Measurements from ENCODE around the gene SPHK1.

The SPHK1 gene

DNA sequence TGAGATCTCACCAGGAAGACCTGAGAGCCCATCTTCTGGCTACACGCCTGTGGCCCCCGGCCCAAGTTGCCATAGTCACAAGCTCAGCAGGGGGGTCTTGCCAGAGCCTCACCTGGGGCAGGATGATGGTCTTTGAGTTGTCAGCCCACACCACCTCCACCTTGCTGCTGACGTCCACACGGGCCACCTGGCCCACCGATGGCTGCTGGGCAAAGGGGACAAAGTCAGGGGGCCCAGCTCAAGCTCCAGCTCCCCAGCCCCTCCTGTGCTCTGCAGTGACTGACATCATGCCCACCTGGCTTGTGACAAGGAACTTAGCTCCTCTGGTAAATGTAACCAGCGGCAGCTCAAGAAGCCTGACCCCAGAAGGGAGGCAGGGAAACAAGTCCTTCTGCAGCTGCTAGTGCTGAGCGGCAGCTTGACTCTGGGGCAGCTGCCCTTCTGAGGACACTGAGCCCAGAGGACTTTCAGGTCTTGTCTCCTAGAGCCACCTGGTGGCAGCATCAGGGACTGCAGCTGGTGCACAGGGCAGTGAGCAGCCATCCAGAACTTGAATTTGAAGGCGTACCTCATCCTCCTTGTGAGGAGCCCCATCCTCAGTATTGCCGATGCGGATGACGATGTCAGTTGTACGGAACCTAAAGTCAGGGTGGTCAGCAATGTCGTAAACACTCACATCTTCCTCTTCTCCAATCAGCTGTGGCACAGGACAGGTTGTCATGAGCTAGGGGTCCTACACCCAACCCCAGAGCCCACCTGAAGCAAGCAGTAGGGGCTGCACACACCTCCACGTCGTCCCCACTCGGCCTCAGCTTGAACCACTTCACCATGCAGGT, 13.5 kb downstream of the SPHK1 start:
- TF ChIP-seq ZFX (IDR thresholded peaks at IDR 0.05; ENCODE audit: borderline replicate concordance) = no peak
- TF ChIP-seq, protein P1, sequence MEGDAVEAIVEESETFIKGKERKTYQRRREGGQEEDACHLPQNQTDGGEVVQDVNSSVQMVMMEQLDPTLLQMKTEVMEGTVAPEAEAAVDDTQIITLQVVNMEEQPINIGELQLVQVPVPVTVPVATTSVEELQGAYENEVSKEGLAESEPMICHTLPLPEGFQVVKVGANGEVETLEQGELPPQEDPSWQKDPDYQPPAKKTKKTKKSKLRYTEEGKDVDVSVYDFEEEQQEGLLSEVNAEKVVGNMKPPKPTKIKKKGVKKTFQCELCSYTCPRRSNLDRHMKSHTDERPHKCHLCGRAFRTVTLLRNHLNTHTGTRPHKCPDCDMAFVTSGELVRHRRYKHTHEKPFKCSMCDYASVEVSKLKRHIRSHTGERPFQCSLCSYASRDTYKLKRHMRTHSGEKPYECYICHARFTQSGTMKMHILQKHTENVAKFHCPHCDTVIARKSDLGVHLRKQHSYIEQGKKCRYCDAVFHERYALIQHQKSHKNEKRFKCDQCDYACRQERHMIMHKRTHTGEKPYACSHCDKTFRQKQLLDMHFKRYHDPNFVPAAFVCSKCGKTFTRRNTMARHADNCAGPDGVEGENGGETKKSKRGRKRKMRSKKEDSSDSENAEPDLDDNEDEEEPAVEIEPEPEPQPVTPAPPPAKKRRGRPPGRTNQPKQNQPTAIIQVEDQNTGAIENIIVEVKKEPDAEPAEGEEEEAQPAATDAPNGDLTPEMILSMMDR (IDR thresholded peaks at IDR 0.05) = peak; percentile 95
- no peak overlapping the region for H3K27ac ChIP-seq

DNA sequence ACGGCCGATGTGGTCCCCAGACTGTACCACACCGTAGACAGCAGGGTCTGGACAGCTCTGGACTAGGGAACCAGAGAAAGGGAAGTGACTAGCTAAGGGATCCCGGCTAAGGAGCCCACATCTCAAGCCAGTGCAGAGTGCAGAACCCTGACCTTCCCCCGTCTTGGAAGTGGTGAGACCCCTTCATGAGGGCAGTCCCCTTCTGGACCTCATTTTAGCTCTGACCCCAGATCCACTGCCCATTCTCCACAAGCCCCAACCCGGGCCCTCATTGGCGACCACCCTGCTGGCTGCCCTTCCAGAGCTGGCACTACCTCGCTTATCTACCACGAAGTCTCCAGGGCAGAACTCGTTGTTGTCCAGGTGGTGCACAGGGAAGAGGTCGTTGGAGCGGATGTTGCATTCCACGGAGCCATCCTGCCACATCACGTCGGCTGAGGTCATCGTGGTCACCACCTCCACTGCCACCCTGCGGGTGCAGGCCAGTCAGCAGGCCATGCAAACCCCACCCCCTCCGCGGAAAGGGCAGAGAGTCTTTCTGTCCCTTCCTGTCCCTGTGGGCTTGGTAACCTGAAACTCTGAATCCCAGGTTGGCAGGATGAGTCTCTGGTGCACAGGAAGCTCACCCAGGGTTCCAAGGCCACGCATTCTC, 14.2 kb downstream of the SPHK1 start:
- no peak for TF ChIP-seq ZFX (IDR thresholded peaks at IDR 0.05; ENCODE audit: borderline replicate concordance)
- TF ChIP-seq, protein P1 (IDR thresholded peaks at IDR 0.05) = no peak
- H3K27ac ChIP-seq = no peak overlapping the region

DNA sequence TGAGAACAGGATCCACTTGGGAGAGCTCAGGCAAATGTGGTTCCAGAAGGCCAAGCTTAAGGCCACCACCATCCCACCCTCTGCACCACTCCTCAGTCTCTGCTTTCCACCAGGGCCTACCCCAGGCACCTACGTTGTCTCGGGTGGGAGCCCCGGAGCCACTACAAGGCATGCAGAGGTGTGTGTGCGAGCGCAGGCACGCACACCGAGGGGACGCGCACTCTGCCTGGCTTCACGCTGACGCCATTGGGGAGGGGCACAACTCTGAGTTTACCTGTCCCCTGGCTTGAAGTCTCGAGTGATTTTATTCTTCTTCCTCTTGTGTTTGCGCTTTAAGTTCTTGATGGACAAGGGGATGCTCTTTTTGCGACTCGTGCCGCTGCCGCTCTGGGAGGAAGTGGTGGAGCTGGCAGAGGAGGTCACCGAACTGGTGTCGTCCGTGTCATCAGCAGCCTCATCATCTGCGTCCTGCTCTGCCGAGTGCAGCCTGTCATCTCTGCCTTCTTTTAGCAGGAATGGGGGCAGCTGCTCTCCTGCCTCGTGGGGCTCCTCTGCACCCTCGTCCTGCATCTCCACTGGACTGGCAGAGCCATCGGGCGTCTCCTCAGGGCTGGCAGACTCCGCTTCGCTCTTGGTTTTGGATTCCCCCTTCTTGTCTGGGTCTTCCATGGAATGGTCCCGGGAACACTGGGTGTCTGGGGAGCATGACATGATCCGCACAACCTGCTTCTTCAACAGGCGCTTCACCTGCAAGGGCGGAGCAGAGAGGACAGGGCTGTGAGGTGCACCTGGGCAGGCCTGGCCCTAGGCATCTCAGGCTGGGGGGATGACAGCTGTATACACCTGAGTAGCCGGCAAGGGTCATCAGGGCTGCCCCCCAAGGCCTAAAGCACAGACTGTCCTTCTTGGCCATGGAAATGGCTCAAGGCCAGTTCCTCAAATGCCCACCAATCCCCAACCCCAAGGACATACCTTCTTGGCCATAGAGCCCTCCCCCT, 15.1 kb downstream of the SPHK1 start:
- H3K27ac ChIP-seq = no peak overlapping the region
- TF ChIP-seq ZFX (IDR thresholded peaks at IDR 0.05; ENCODE audit: borderline replicate concordance) = no peak
- TF ChIP-seq, protein P1 (IDR thresholded peaks at IDR 0.05) = no peak

GRCh38 chr17:76402711-76403110, 18.3 kb downstream of the SPHK1 start:
- no peak for TF ChIP-seq ZFX (IDR thresholded peaks at IDR 0.05; ENCODE audit: borderline replicate concordance)
- TF ChIP-seq, protein P1 (IDR thresholded peaks at IDR 0.05) = no peak
- no peak overlapping the region for H3K27ac ChIP-seq

- no peak overlapping the region for H3K27ac ChIP-seq
- TF ChIP-seq, protein P1 (IDR thresholded peaks at IDR 0.05) = no peak
- TF ChIP-seq ZFX (IDR thresholded peaks at IDR 0.05; ENCODE audit: borderline replicate concordance) = no peak
Measured at GRCh38 chr17:76404256-76404655, 19.8 kb downstream of the SPHK1 start.

- TF ChIP-seq, protein P1 (IDR thresholded peaks at IDR 0.05) = no peak
- no peak for TF ChIP-seq ZFX (IDR thresholded peaks at IDR 0.05; ENCODE audit: borderline replicate concordance)
- H3K27ac ChIP-seq = no peak overlapping the region
Measured at GRCh38 chr17:76404976-76405563, 20.7 kb downstream of the SPHK1 start.

All from 22Rv1 (cell line).